Measurements from ENCODE around the gene UPK3A.

- no peak for TF ChIP-seq CTCF (conservative IDR thresholded peaks at IDR 0.05)
- TF ChIP-seq ZFX (IDR thresholded peaks at IDR 0.05) = no peak
These were observed 18.4 kb downstream of the UPK3A start for GRCh38 chr22:45303181-45303580.
